Measurements from ENCODE around the gene PPP1R15B. TPM values are rescaled to one million over a fixed set of nuclear protein-coding genes. Genes with fewer than 3 reads are reported as not detected.

Gene PPP1R15B
- total RNA-seq, 4 donors from 2014 or later = 20.5 to 58.9 (median 46.4) TPM

DNA sequence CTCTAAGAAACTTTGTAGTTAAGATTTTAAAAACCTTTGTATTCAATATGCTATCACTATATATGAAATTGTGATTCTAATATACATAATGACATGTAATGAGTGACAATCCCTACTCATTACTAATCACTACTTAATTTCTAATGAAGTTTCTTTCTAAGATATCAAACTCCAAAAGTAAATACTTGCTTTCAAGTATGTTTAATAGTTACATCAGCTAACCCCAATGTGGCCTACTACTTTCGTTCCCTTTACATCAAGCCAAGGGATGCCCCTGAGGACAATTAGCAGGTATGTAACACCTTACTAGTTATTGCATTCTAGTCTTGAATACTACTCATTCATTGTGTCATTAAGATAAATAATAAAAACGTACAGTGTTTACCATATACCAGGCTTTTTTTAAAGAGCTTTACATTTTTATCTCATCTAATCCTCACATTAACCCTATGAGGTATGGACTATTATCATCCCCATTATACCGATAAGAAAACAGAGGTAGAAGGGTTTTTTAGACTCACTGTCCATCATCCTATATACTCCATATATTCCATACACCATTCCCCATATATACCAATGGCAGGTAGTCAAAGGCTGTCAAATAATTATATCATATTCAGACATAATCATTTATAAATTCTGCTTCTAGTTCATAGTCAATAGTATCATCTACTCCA is 4.2 kb downstream of the PPP1R15B start:
- no peaks in the 10 kb centered on the region for H3K36me3 ChIP-seq
- H3K4me3 ChIP-seq = peak overlapping the region; percentile 64 to 83
- H3K27me3 ChIP-seq = no peaks in the 10 kb centered on the region
- DNase-seq = no peak
- no peak for TF ChIP-seq CTCF (IDR thresholded peaks at IDR 0.05)
- no peak for TF ChIP-seq POLR2A (IDR thresholded peaks at IDR 0.05)
- intact Hi-C loops (cut with DNase I; ENCODE audit: low total_unique reads) = no loop called here
- no peaks in the 10 kb centered on the region for H3K4me1 ChIP-seq
- H3K9me3 ChIP-seq = no peaks in the 10 kb centered on the region
- peak overlapping the region; percentile 11 to 96 for H3K27ac ChIP-seq

DNA sequence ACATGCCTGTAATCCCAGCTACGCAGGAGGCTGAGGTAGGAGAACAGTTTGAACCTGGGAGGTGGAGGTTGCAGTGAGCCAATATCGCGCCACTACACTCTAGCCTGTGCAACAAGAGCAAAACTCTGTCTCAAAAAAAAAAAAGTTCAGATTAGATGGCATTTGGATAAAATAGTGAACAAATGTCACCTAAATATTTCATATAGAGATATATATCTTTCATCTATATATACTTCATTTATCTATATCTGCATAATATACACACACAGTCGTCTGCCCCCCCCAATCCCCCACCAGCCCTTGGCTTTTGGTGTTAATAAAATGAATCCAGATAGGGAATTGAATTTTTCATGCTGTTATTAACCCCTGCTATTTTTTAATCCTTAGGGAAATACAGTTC is 5.0 kb downstream of the PPP1R15B start:
- Histone ChIP-seq H3K9me3 (no peaks in the 10 kb centered on the region), H3K4me3 (peak overlapping the region; percentile 64 to 83), H3K36me3 (no peaks in the 10 kb centered on the region), H3K27ac (peak overlapping the region in 1 of 2 donors; percentile 96), H3K4me1 (no peaks in the 10 kb centered on the region), H3K27me3 (no peaks in the 10 kb centered on the region)
- TF ChIP-seq CTCF (IDR thresholded peaks at IDR 0.05) = no peak
- no peak for TF ChIP-seq POLR2A (IDR thresholded peaks at IDR 0.05)
- no peak for DNase-seq
- intact Hi-C loops (cut with DNase I; ENCODE audit: low total_unique reads) = no loop called here

GRCh38 chr1:204405988-204406387 is 5.6 kb downstream of the PPP1R15B start:
- Histone ChIP-seq H3K9me3 (no peaks in the 10 kb centered on the region), H3K4me1 (no peaks in the 10 kb centered on the region), H3K4me3 (no peak overlapping the region), H3K27ac (peak overlapping the region in 1 of 2 donors; percentile 96), H3K27me3 (no peaks in the 10 kb centered on the region), H3K36me3 (no peaks in the 10 kb centered on the region)
- intact Hi-C loops (cut with DNase I; ENCODE audit: low total_unique reads) = no loop called here
- DNase-seq = no peak
- TF ChIP-seq CTCF (IDR thresholded peaks at IDR 0.05) (no peak), POLR2A (IDR thresholded peaks at IDR 0.05) (no peak)

DNA sequence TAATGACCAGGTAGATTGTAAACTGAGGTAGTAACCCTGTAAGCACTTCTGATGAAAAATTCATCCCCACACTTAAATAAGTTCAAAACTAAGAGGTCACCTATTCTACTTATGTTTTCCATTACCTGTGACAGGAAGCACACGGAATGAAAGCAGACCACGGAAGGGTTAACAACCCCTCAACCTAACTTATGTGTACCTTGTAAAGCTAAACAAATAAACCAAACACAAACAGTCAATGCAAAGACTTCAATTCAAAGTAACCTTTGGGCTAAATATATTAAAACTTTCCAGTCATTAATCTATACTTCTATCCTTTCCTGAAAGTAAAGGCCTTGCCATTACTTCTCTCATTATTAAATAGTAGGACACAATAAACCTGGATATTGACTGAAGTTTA is 7.0 kb downstream of the PPP1R15B start:
- Histone ChIP-seq H3K4me3 (no peak overlapping the region), H3K4me1 (no peaks in the 10 kb centered on the region), H3K36me3 (no peaks in the 10 kb centered on the region), H3K9me3 (no peaks in the 10 kb centered on the region), H3K27ac (no peak overlapping the region), H3K27me3 (no peaks in the 10 kb centered on the region)
- no peak for DNase-seq
- intact Hi-C loops (cut with DNase I; ENCODE audit: low total_unique reads) = no loop called here
- TF ChIP-seq POLR2A (IDR thresholded peaks at IDR 0.05) (no peak), CTCF (IDR thresholded peaks at IDR 0.05) (no peak)

DNA sequence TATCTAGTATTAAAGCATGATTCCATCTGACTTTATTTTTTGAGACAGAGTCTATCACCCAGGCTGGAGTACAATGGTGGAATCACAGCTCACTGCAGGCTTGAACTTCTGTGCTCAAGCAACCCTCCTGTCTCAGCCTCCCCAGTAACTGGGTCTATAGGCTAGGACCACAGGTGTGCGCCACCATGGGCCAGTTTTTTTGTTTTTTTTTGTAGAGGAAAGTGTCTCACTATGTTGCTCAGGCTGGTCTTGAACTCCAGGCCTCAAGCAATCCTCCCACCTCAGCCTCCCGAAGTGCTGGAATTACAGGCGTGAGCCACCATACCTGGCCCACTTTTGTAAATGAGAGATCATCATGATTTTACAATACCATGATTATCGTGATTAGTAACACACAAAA is 9.2 kb downstream of the PPP1R15B start:
- H3K9me3 ChIP-seq = no peaks in the 10 kb centered on the region
- no peak overlapping the region for H3K27ac ChIP-seq
- TF ChIP-seq CTCF (IDR thresholded peaks at IDR 0.05) = no peak
- H3K4me1 ChIP-seq = no peaks in the 10 kb centered on the region
- intact Hi-C loops (cut with DNase I; ENCODE audit: low total_unique reads) = no loop called here
- DNase-seq = no peak
- H3K36me3 ChIP-seq = no peaks in the 10 kb centered on the region
- no peaks in the 10 kb centered on the region for H3K27me3 ChIP-seq
- H3K4me3 ChIP-seq = no peak overlapping the region

All from uterus (tissue), 4 donors.